ENCODE results near the gene BCL2.

GRCh38 chr18:63175264-63175663, 144.3 kb downstream of the BCL2 start:
- TF ChIP-seq, protein P1, sequence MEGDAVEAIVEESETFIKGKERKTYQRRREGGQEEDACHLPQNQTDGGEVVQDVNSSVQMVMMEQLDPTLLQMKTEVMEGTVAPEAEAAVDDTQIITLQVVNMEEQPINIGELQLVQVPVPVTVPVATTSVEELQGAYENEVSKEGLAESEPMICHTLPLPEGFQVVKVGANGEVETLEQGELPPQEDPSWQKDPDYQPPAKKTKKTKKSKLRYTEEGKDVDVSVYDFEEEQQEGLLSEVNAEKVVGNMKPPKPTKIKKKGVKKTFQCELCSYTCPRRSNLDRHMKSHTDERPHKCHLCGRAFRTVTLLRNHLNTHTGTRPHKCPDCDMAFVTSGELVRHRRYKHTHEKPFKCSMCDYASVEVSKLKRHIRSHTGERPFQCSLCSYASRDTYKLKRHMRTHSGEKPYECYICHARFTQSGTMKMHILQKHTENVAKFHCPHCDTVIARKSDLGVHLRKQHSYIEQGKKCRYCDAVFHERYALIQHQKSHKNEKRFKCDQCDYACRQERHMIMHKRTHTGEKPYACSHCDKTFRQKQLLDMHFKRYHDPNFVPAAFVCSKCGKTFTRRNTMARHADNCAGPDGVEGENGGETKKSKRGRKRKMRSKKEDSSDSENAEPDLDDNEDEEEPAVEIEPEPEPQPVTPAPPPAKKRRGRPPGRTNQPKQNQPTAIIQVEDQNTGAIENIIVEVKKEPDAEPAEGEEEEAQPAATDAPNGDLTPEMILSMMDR (IDR thresholded peaks at IDR 0.05) = no peak
- TF ChIP-seq POLR2A (IDR thresholded peaks at IDR 0.05) (no peak), POLR2AphosphoS5 (IDR thresholded peaks at IDR 0.05) (no peak)

Data from prostate gland (tissue), 2 donors.